Right atrium auricular region (tissue), 2 donors: ENCODE results near the gene SPSB2. TPM values are rescaled to one million over a fixed set of nuclear protein-coding genes. Genes with fewer than 3 reads are reported as not detected.
A peak's percentile ranks its signal among the peaks of the same experiment; 100 is the strongest.

ENCODE experiments used
- DNase-seq: peaks from one replicate; pipeline ENCODE4 v3.0.0-alpha.2; 2019; ENCODE audit warnings: low spot score
- H3K27ac ChIP-seq, 2 donors: fragments of 200-600 bp; sonication (generic); 1 replicate in 1 of 2; 2 replicates in 1 of 2; pipeline ENCODE4 v1.5.1; 2016 to 2019
- H3K27me3 ChIP-seq, 2 donors: fragments of 200-600 bp; sonication (generic); one replicate each; pipeline versions ENCODE4 v1.5.1 to v1.6.0; 2017 to 2019
- H3K36me3 ChIP-seq: fragments of 200-600 bp; sonication (generic); one replicate; pipeline ENCODE4 v1.5.1; 2016
- H3K4me1 ChIP-seq, 2 donors: fragments of 200-600 bp; sonication (generic); one replicate each; pipeline versions ENCODE4 v1.5.1 to v1.6.0; 2017 to 2019
- H3K4me3 ChIP-seq, 2 donors: fragments of 200-600 bp; sonication (generic); 1 replicate in 1 of 2; 2 replicates in 1 of 2; pipeline ENCODE4 v1.5.1; 2017 to 2019; ENCODE audit warnings: mild to moderate bottlenecking in 1 of 2, moderate library complexity in 1 of 2
- H3K9me3 ChIP-seq, 2 donors: fragments of 200-600 bp; sonication (generic); one replicate each; pipeline ENCODE4 v1.5.1; 2019
- total RNA-seq, 2 donors: library from RNA; depleted of rRNA; stranded (reverse); fragments of >200 nt; gene quantifications; one replicate each; pipeline ENCODE4 v1.1.0, GENCODE V29; 2016
- TF ChIP-seq, protein P1 (sequence below), 2 donors: fragments of 200-600 bp; sonication (generic); IDR thresholded peaks; one replicate each; pipeline ENCODE4 v1.5.1; 2019; ENCODE audit warnings: antibody characterized with exemption in 2 of 2

The SPSB2 gene
- total RNA-seq, 2 donors from 2014 or later, result 4.1 to 6.4 TPM

DNA sequence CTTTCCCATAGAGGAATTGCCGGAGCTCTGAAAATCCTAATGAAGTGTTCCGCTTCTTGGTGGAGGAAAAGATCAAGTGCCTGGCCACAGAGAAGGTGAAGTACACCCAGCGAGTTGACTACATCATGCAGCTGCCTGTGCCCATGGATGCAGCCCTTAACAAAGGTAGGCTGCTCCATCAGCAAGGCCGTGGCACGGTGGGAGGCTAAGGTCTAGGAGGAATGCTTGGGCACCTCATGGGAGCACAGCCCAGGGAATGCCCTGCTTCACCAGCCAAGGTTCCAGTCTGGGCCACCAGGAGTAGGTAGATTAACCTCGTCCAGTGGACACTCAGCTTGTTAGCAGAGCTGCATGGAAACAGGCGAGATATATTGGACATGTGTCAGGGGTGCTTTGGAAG is 12.2 kb downstream of the SPSB2 start:
- Histone ChIP-seq H3K27ac (no peak overlapping the region), H3K4me3 (no peak overlapping the region), H3K4me1 (no peaks in the 10 kb centered on the region), H3K36me3 (peaks cover 84% of the 10 kb centered on the region), H3K9me3 (no peaks in the 10 kb centered on the region), H3K27me3 (no peaks in the 10 kb centered on the region)
- no peak for DNase-seq
- TF ChIP-seq, protein P1, sequence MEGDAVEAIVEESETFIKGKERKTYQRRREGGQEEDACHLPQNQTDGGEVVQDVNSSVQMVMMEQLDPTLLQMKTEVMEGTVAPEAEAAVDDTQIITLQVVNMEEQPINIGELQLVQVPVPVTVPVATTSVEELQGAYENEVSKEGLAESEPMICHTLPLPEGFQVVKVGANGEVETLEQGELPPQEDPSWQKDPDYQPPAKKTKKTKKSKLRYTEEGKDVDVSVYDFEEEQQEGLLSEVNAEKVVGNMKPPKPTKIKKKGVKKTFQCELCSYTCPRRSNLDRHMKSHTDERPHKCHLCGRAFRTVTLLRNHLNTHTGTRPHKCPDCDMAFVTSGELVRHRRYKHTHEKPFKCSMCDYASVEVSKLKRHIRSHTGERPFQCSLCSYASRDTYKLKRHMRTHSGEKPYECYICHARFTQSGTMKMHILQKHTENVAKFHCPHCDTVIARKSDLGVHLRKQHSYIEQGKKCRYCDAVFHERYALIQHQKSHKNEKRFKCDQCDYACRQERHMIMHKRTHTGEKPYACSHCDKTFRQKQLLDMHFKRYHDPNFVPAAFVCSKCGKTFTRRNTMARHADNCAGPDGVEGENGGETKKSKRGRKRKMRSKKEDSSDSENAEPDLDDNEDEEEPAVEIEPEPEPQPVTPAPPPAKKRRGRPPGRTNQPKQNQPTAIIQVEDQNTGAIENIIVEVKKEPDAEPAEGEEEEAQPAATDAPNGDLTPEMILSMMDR (IDR thresholded peaks at IDR 0.05), result no peak

DNA sequence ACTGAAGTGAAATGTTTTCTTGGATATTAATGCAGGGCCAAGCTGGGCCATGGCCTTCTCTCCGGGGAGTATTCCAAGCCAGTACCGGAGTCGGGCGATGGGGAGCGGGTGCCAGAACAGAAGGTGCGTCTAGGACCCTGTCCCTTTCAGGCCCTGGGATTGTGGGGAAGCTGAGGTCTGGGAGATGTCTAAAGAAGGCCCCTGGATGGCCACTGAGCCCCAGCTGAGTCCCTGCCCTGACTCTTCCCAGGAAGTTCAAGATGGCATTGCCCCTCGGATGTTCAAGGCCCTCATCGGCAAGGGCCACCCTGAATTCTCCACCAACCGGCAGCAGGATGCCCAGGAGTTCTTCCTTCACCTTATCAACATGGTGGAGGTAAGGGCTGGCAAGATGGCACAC is 13.0 kb downstream of the SPSB2 start:
- H3K36me3 ChIP-seq, result peaks cover 85% of the 10 kb centered on the region
- no peak overlapping the region for H3K27ac ChIP-seq
- H3K27me3 ChIP-seq, result no peaks in the 10 kb centered on the region
- no peak for DNase-seq
- no peaks in the 10 kb centered on the region for H3K9me3 ChIP-seq
- H3K4me1 ChIP-seq, result no peaks in the 10 kb centered on the region
- H3K4me3 ChIP-seq, result no peak overlapping the region
- TF ChIP-seq, protein P1 (IDR thresholded peaks at IDR 0.05), result no peak

DNA sequence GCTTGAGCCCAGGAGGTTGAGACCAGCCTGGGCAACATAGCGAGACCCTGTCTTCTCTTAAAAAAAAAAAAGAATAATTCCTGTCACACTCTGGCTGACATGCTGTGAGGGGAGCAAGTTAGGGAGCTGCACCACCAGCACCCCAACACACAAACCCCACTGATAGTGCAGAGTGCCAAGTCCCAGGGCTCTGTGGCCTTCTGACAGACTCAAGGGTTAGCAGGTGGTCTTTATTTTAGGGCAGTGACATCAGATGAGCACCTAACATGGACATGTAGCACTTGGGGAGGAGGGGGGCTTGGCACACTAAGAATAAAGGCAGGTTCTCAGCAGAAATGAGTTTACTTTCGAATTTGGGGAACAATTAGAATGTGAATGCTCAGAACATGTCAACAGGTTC is 14.3 kb downstream of the SPSB2 start:
- H3K27ac ChIP-seq, result no peak overlapping the region
- DNase-seq, result no peak

DNA sequence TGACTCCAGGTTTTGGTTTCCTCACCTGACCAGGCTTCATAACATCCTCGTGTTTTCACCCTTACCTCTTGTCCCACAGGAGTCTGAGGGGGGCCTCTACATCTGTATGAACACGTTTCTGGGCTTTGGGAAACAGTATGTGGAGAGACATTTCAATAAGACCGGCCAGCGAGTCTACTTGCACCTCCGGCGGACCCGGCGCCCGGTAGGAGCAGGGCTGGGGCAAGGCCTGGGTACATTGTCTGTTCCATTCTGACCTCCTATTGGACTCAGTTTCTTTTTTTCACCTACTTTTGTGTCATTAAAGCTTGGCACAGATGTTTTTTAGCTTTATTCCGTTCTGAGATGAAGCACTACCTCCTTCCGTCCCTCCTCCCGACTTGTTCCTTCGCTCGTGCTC is 17.8 kb downstream of the SPSB2 start:
- Histone ChIP-seq H3K4me1 (peaks cover 0 to 15% of the 10 kb centered on the region in 2 donors), H3K4me3 (no peak overlapping the region), H3K9me3 (no peaks in the 10 kb centered on the region), H3K27me3 (no peaks in the 10 kb centered on the region), H3K27ac (no peak overlapping the region), H3K36me3 (peaks cover 45% of the 10 kb centered on the region)
- TF ChIP-seq, protein P1 (IDR thresholded peaks at IDR 0.05), result no peak
- no peak for DNase-seq

More for the DNA sequence above, 14.3 kb downstream of the SPSB2 start:
- Histone ChIP-seq H3K9me3 (no peaks in the 10 kb centered on the region), H3K4me1 (no peaks in the 10 kb centered on the region), H3K36me3 (peaks cover 79% of the 10 kb centered on the region), H3K27me3 (no peaks in the 10 kb centered on the region), H3K4me3 (no peak overlapping the region)
- TF ChIP-seq, protein P1 (IDR thresholded peaks at IDR 0.05), result no peak

DNA sequence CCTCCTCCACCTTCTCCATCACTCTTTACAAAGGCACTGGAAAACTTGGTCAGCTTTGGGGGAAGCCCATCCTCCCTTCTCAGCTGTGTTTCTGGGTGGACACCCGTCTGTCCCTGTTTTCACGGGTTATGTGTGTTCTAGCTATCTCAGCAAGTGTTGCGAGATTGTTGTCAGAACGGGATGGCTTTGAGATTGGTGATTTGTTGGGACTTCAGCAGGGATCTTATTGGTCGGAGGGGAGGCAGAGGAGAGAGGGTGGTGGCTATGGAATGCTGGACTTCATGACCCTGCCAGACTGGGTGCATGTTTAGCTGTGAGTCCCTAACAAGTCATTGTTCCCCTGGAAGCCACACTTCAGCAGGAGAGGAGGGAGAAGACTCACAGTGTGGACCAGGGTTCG is 19.1 kb downstream of the SPSB2 start:
- Histone ChIP-seq H3K4me3 (no peak overlapping the region), H3K4me1 (peaks cover 0 to 15% of the 10 kb centered on the region in 2 donors), H3K27me3 (no peaks in the 10 kb centered on the region), H3K27ac (no peak overlapping the region), H3K36me3 (peaks cover 32% of the 10 kb centered on the region), H3K9me3 (no peaks in the 10 kb centered on the region)
- TF ChIP-seq, protein P1 (IDR thresholded peaks at IDR 0.05), result no peak
- no peak for DNase-seq

DNA sequence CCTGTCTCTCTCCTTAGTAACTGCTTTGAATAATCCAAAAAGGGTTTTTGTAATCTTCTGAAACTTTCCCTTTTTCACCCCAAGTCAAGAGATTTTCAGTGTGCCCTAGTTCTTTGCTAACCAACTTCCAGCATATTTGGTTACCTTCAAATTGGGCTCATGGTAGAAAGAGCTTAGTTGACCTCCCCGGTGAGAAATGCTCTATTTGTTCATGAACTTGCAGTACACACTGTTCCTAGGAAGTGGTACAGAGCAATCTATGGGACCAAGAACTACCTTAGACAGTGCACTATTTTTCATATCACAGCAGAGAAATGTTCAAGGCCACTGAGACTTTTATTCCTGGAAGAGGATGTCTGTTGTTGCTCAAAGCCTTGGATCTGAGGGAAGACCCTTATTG is 19.5 kb downstream of the SPSB2 start:
- no peak overlapping the region for H3K4me3 ChIP-seq
- peaks cover 0 to 15% of the 10 kb centered on the region in 2 donors for H3K4me1 ChIP-seq
- H3K36me3 ChIP-seq, result peaks cover 28% of the 10 kb centered on the region
- H3K27ac ChIP-seq, result peak overlapping the region in 1 of 2 donors; percentile 97
- TF ChIP-seq, protein P1 (IDR thresholded peaks at IDR 0.05), result no peak
- no peaks in the 10 kb centered on the region for H3K9me3 ChIP-seq
- no peak for DNase-seq
- H3K27me3 ChIP-seq, result no peaks in the 10 kb centered on the region
